ENCODE data around the gene SCN8A.
"Not testable (repeated sequence)": the region's sequence is repeated elsewhere in the genome, so short reads cannot be mapped to it uniquely, and the experiment has no call there.

Gene SCN8A

GRCh38 chr12:51753980-51754675 is 163.1 kb downstream of the SCN8A start:
- intact Hi-C loops (cut with DNase I), result no loop called here
- no peak for DNase-seq

DNA sequence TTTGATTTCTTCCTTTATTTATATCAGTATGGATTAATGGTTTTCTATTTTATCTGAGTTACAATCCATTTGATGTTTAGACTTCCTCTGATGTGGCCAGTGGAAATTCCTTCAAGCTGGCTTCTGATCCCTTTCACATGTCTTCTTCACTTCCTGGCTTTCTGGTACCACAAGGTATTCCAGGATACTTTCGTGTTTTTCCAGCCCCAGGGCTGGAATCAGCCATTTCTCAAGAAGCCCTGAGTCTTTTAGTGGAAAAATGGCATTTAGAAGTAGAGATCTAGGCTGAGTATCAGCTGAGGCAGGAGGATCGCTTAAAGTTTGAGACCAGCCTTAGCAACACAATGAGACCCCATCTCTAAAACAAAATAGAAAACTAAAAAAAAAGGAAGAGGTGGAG is 164.2 kb downstream of the SCN8A start:
- no peak for DNase-seq

DNA sequence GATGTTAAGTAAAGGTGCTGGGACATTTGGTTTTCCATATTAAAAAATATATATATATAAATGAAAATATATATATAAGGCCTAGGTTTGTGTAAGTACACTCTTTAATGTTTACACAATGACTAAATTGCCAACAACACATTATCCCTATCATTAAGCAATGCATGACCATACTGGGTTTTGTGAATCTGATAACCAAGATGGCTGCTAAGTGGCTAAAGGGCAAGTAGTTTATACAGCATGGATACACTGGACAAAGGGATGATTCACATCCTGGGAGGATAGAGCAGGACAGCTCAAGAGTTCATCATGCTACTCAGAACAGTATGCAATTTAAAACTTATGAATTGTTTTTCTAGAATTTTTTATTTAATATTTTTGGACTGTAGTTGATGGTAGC is 168.1 kb downstream of the SCN8A start:
- no peak for DNase-seq
- intact Hi-C loops (cut with DNase I), result no loop called here

More for the DNA sequence above, 164.2 kb downstream of the SCN8A start:
- intact Hi-C loops (cut with DNase I), result no loop called here

GRCh38 chr12:51759695-51760094 is 168.7 kb downstream of the SCN8A start:
- intact Hi-C loops (cut with DNase I), result no loop called here
- no peak for DNase-seq

DNA sequence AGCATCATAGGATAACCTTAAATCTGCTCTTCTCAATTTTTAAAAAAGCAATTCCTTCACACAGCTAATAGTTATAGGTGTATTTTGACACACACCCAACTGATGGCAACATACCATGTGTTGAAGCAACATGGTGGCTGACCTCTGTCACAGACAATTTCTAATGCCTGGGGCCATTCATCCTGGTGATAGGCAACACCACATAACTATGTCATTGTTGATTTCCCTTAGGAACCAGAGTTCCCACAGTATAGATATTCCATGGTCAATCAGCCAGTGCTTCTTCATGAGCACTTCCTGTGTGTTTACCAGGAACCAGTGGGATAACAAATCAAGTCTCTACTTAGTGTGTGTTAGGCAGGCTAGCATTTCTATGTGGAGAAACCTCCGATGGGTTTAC is 169.2 kb downstream of the SCN8A start:
- intact Hi-C loops (cut with DNase I), result no loop called here
- DNase-seq, result no peak

GRCh38 chr12:51763743-51764142 is 172.7 kb downstream of the SCN8A start:
- intact Hi-C loops (cut with DNase I), result no loop called here
- no peak for DNase-seq

DNA sequence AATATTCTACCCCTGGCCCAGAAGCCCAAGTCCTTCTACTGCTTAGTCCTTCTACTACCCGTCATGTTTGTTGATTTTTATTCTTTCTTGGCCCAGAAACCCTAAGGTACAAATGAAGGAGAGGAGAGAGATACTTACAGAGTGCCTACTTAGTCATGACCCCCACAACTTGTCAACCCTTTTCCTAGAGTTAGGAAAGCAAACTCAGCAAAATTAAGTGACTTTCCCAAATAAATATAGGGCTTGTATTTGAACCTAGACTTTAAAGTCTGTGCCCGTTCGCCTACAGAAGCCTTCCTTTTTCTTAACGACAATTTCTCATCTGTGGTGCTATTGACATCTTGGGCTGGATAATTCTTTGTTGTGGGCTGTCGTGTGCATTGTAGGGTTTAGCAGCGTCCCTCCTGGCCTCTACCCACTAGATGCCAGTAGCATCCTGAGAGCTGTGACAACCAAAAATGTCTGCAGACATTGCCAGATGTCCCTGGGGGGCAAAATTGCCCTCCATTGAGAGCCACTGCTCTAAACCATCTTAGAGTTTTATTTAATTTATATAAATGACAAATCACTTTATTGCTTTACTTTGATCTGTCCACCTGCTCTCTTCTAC is 175.1 kb downstream of the SCN8A start:
- intact Hi-C loops (cut with DNase I), result no loop called here
- no peak for DNase-seq

- DNase-seq, result no peak
- intact Hi-C loops (cut with DNase I), result no loop called here
Observed at GRCh38 chr12:51771008-51771407, 180.0 kb downstream of the SCN8A start.

DNA sequence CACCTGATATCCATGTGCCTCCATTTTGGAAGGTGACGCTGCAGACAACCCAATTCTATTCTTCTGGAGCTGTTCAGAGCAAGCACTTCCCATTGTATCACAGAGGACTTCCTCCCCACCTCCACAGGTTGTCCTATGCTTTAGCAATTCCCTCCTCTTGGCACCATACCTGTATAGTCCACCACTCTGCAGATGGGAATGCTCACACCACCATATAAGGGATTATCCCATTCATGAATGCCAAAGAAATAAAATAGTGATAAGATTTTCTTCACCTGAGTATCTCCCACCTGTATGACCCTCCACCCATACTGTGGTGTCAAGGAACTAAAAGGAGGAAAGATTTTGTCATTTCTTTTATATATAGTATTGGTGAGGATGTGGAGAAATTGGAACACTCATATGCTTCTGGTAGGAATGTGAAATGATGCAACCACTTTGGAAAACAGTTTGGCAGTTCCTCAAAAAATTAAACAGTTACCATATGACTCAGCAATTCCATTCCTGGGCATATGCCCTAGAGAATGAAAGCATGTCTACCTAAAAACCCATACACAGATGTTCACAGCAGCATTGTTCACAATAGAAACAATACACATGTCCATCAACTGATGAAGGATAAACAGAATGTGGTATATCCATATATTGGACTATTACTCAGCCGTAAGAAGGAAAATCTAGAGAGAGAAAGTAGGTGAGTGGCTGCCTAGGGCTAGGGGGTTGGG is 182.3 kb downstream of the SCN8A start:
- DNase-seq, result no peak
- intact Hi-C loops (cut with DNase I), result no loop called here

GRCh38 chr12:51774933-51775332 is 183.9 kb downstream of the SCN8A start:
- intact Hi-C loops (cut with DNase I), result no loop called here
- DNase-seq, result no peak

GRCh38 chr12:51777457-51777856 is 186.4 kb downstream of the SCN8A start:
- intact Hi-C loops (cut with DNase I), result no loop called here
- no peak for DNase-seq

GRCh38 chr12:51777973-51778372 is 186.9 kb downstream of the SCN8A start:
- intact Hi-C loops (cut with DNase I), result no loop called here
- no peak for DNase-seq

DNA sequence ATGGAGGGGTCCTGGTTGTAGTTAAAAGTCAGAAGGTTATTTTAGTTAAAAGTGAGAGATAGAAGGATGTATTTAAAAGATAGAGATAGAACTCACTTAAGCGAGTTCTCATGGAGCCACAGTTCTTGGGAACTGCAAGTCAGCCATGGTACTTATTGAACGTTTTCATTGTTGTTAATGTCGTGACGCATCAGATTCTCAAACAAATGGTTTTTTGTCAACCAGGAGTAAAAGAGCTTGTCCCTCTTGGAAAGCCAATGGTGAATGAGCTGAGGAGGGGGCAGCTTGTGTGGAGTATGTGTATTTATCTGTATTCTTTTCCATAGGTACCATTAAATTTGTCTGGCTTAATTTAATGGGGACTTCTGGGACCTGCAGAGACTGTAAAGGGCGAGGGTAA is 188.8 kb downstream of the SCN8A start:
- intact Hi-C loops (cut with DNase I), result no loop called here

GRCh38 chr12:51784688-51785087 is 193.7 kb downstream of the SCN8A start:
- intact Hi-C loops (cut with DNase I), result no loop called here
- DNase-seq, result no peak

More for the DNA sequence above, 188.8 kb downstream of the SCN8A start:
- DNase-seq, result no peak

DNA sequence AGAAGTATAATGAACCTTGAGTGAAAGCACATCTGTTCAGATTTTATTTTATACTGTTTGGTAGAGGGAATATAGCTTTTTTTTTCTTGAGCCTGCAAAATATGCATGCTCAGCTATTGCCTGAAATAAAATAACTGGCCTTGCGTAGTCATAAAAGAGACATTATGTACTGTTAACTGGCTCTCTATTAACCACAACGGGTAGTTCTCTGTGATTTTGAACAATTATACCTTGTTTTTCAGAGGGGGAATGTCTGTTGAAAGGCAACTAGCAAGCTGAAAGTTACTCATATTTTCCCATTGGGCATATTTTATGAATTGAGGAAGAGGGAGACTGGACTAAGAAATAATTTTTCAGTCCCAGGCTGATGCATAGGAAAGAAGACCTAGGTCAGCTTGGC is 194.9 kb downstream of the SCN8A start:
- DNase-seq, result no peak
- intact Hi-C loops (cut with DNase I), result no loop called here

GRCh38 chr12:51788876-51789275 is 197.8 kb downstream of the SCN8A start:
- no peak for DNase-seq
- intact Hi-C loops (cut with DNase I), result no loop called here

DNA sequence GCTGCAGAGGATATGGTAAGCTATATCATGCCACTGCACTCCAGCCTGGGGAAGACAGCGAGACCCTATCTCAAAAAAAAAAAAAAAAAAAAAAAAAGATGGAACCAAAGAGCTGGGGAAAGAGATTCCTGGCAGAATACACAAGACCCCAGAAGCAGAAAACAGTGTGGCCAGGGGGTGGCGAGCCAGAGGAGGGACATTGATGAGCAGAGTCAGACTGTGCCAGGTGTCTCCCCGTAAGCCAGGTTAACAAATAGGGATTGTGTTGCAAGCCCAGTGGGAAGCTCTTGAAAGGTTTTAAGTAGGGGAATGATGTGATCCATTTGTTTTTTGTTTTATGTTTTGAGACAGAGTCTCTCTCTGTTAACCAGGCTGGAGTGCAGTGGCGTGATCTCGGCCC is 201.4 kb downstream of the SCN8A start:
- intact Hi-C loops (cut with DNase I), result no loop called here
- no peak for DNase-seq

DNA sequence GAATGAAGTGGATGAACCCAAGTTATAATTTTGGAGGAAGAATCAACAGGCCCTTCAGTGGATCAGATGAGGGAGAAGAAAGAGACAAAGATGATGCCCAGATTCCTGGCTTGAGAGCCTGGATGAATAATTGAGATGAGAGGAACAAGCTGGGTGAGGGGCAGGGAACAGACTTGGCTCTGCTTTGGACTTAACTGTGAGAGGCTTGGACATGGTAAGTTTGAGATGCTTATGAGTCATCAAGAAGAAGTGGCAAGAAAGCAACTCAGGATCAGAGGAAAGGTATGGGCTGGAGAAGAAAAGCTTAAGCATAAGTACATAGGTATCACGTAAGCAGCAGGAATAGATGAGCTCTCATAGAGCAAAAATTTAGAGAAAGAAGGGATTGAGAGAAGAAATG is 202.2 kb downstream of the SCN8A start:
- intact Hi-C loops (cut with DNase I), result no loop called here
- DNase-seq, result no peak

- no peak for DNase-seq
- intact Hi-C loops (cut with DNase I), result no loop called here
Observed at GRCh38 chr12:51797301-51797700, 206.3 kb downstream of the SCN8A start.

DNA sequence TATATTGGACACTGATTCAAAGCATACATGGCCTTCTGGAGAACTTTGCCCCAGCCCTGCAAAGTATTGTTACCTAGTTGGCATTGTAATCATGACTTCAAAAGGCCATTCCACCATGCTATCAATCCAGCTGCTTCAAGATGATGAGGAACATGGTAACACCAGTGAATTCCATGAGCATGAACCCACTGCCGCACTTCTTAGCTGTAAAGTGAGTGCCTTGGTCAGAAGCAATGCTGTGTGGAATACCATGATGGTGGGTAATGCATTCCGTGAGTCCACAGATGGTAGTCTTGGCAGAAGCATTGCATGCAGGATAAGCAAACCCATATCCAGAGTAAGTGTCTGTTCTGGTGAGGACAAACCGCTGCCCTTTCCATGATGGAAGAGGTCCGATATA is 207.0 kb downstream of the SCN8A start:
- DNase-seq; intact Hi-C loops (cut with DNase I): not testable (repeated sequence)

DNA sequence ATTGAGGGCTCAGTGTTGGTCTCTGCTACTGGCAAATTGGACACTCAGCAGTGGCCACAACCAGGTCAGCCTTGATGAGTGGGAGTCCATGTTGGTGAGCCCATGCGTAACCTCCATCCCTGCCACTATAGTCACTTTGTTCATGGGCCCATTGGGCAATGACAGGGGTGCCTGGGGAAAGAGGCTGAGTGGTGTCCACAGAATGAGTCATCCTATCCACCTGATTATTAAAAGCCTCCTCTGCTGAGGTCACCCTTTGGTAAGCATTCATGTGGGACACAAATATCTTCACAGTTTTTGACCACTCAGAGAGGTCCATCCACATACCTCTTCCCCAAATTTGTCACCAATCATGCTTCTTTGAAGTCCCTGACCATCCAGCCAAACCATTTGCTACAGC is 207.5 kb downstream of the SCN8A start:
- DNase-seq, result no peak
- intact Hi-C loops (cut with DNase I), result no loop called here

DNA sequence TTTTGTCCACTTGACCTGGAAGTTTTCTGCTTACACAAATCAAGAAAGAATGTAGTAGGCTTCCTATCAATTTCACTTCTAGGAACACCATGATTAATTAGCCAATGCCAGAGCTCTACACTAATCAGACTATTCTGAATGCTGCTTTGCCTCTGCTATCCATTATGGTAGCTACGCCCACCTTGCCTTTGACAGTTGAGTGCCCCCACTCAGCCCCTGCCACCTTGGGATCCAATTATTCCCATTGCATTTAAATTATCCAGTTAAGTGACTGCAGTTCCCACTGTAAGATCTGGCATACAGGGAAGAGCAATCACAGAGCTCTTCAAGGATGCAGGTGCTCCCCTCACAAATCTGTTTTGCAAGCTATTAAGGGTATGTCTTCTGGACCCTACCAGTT is 210.0 kb downstream of the SCN8A start:
- DNase-seq, result no peak
- intact Hi-C loops (cut with DNase I), result no loop called here
